ENCODE results near the gene POFUT2.

The POFUT2 gene

GRCh38 chr21:45262041-45262581, 25.6 kb downstream of the POFUT2 start:
- no peak for DNase-seq

DNA sequence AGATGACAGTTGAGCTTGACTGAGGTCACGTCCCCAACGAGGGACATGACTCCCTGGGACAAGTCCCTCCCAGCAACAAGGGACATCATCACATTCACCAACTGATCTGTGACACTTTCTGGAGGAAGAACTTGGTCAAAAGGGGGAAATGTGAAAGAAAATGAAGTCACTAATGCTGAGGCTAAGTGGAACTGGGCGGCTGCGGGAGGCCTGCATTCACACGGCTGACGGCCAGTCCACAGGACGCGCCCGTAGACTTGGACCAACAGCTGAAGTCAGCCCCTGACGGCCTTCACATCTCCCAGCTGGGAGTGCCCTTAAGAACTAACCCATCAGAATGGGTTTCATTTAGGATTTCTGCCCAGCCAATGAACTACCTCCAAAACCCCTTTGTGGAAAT, 26.6 kb downstream of the POFUT2 start:
- DNase-seq: no peak

- DNase-seq: no peak
Observed at GRCh38 chr21:45260191-45260825, 27.4 kb downstream of the POFUT2 start.

- no peak for DNase-seq
Observed at GRCh38 chr21:45259206-45259840, 28.4 kb downstream of the POFUT2 start.

DNA sequence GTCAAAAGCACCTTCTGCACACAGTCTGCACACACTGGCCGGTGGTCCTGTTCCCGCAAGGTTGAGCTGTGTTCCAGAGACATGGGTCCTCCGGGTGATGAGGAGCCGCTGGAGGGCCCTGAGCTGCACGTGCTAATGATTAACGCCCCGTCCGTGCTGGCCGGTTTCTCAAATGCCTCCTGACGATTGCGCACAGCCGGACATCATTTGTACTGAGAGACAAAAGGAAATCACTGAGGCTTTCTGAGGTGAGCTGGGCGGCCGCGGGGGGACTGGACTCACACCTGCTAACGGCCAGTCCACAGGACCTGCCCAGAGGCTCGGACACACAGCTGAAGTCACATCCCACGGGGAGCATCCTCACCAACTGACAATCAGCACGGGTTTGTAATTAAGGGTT, 29.2 kb downstream of the POFUT2 start:
- DNase-seq: no peak

DNA sequence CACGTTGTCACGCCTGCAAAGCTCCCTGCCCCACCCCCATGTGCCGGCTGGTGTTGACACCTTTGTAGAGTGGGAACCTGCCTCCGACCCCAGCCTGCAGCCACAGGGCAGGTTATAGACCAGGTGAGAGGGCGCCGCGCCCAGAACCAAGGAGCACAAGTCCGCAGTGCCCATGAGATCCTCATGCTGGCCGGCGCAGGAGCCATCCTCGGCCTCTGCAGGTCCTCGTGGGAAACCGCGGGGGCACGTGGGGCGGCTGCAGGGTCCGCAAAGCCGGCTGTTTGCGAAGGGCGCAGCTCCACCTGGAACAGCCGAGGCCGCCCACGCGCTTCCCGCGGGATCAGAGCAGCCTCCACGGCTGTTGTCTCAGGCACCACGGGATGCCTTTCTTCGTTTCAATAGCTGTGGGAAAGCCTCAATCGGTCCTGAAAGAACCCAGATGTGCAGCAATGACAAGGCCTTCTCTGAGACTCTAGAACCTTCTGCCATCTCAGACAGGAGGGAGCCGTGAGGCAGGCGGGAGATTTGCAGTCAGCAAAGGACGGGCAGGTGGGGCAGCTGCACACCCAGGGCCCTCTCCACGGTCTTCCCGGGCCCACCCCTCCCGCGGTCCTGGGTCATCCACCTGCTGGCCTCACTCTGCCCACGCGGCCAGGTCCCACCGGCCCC, 29.9 kb downstream of the POFUT2 start:
- no peak for DNase-seq

DNA sequence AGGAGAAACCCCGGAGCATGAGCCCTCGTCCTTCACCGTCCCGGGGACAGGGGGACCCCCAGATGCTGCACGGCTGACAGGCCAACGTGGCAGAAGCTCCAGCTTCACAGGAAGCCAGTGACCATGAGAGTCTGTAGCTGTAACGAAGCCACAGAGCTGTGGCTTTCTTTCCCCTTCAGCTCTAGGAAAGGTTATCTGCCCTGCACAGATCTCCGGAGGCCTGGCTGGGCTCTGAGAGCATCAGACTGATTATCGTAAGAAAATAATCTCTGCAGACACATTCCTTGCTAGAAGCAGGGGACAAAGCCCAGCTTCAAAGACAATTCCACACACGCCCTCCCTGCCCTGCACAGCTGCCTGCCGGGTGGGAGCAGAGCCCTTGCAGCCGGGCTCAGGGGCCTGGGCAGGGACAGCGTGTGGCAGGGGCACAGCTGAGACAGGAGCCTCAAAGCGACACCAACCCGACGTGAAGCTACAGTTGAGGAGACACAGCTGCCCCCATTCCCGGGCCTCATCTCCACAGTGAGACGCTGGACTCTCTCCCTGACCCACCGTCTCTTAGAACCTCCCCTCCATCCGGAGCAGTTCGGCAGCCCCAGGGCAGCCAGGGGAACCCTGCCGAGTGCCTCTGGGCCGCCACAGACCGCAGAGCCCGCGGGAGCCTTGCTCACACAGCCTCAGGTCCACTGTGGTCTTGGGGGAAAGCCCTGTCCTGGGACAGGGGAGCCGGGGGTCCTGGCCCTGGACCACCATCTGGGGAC, 30.6 kb downstream of the POFUT2 start:
- DNase-seq: no peak

DNA sequence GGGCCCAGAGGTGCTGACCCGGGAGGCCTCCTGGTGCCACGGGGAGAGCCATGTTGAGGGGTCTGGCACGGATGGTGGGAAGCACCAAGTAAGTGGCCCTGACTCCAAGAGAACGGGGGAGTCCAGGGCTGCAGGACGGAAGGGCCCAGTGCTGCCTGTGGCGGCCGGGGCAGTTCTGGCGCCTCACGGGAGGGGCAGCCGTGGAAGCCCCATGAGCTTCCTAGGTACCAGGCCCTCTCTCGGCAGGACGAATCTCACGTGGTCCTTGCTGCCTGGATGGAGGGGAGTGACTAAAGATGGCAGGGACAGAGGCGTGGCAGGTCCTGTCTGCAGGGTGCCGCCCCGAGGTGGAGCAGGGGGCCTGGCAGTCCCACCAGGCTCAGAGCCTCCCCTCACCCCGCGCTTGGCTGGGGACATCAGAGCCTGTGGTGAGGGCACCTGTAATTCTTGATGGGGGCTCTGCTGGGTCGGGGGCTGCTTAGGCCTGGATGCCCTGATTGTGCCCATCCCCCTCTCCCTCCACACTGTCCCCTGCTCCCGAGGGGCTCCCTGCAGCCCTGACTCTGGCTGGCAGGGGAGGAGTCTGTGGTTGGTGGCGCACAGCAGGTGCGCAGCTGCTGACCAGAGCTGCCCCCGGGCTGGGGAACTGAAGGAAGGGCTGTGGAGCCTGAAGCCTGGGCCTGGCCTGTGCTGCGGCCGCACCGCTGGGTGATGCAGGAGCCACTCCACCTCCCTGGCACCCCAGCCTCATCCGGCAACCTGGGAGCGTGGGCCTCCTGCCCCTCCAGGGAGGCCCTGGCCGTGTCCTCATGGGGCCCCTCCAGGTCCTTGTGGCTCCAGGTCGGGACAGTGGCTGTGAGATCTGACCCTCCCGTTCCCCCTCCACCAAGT, 31.4 kb downstream of the POFUT2 start:
- no peak for DNase-seq

DNA sequence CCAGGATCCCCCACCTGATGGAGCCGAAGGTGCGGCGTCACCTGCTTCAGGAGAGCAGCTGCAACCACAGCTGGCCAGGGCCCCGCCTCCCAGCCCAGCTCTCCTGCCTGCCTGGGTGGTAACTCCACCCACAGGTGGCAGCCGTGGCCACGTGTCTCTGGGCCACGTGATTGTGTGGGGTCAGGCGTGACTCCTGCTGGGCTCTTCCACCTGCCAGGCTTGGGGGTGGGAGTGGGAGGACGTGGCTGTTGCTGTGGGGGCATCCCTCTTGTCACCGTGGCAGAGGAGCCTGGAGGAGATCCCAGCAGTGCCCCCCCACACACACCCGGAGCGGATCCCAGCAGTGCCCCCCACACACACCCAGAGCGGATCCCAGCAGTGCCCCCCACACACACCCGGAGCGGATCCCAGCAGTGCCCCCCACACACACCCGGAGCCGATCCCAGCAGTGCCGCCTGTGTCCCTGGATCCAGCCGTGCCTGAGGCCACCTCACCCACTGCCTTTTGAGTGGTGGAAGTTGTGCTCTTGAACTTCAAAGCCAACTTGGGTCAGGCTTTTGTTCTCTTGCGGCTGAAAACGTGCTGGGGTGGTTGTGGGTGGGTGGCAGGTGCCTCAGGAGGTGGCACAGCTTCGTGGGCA, 32.2 kb downstream of the POFUT2 start:
- DNase-seq: no peak

- no peak for DNase-seq
Observed at GRCh38 chr21:45254460-45254930, 33.2 kb downstream of the POFUT2 start.

- DNase-seq: no peak
Observed at GRCh38 chr21:45253633-45254459, 33.8 kb downstream of the POFUT2 start.

- DNase-seq: no peak
Observed at GRCh38 chr21:45253180-45253579, 34.5 kb downstream of the POFUT2 start.

DNA sequence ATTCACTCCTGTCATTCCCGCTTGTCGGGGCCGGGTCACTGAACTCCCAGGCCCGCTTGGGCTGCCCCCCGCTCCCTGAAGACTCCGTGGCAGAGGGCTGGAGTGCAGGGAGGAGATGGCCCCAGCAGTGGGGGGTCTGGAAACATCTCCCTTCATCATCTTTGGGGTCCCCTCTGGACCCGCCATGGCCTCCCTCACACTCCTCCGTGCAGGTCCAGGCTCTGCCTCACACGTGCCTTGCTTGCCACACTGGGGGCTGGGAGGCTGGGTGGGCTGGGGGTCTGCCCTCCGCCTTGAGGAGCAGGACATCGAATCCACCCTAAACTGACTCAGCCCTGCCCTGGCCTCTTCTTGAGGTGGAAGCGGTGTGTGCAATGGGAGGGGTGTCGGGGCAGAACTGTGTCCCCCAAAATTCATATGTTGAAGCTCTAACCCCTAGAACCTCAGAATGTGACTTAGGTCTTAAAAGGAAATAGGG, 35.2 kb downstream of the POFUT2 start:
- DNase-seq: no peak

- no peak for DNase-seq
Observed at GRCh38 chr21:45251635-45252447, 35.9 kb downstream of the POFUT2 start.

DNA sequence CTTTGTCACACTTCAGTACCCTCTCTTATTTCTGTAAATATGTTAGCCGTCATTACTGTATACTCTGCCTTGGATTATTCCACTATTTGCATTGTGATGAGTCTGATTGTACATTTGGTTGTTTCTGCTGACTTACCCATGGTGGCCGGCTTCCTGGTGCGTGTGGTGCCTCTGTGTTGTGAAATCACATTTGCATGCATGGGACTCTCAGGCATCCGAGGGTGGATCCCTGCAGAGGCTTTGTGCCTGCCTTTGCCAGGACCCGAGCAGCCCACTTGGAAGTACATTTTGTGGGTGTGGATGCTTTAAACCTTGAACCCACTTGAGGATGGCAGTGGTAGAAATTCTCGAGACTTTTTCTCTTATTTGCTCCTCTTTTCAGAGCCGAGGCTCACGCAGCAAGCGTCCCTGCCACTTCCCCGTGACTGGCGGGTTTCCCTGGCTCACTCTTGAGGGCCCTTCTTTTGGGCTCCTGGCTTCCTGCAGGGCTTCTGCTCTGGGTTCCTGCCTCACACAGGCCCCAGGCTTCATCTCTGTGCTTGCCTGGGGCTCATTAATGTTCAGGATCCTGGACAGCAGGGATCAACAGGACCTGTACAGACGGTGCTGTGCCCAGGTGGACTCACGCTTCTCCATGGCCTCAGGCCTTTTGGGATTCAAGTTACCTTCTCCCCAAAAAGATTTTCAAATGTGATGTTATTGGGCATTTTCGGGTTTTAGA, 36.6 kb downstream of the POFUT2 start:
- DNase-seq: no peak

DNA sequence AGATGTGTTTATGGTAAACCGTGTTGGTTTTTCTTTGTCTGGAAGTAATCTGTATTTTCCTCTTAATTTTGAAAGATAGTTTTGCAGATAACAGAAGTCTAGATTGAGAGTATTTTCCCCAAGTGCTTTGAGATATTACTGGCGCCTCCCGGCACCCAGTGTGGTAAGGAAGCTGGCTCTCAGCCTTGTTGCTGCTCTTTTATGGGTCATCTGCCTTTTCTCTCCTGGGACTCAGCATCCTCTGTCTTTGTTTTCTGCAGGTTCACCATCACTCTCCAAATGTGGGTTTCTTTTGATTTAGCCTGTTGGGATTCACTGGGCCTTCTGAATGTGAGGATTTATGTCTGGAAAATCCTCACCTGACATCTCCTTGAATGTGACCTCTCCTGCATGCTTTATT, 37.4 kb downstream of the POFUT2 start:
- DNase-seq: no peak

GRCh38 chr21:45249626-45250025, 38.1 kb downstream of the POFUT2 start:
- DNase-seq: no peak

GRCh38 chr21:45248893-45249381, 38.8 kb downstream of the POFUT2 start:
- DNase-seq: no peak

All from activated naive CD4-positive, alpha-beta T cell treated with anti-CD3 and anti-CD28 coated beads, Interleukin-2, amount 50 U/mL, for 16 hours (primary cell).